HepG2 (cell line): ENCODE measurements around the gene ORC6. TPM values are rescaled to one million over a fixed set of nuclear protein-coding genes. Genes with fewer than 3 reads are reported as not detected.

Experiments
- ATAC-seq: fragments of 200-7000 bp; cut with Tn5 transposase; 3 replicates; pipeline ENCODE4 v1.9.1; 2020; ENCODE audit warnings: mild to moderate bottlenecking, moderate library complexity
- BruUV-seq: library from RNA; stranded (reverse); fragments of 400-500 nt; replicated peaks from 2 replicates; lab custom pipeline; 2021; lab: Mats Ljungman, UMichigan
- CTCF ChIA-PET: fragments of 300-600 bp; formaldehyde crosslinking; extraction: SDS; loops from one replicate; lab custom pipeline; 2021; ENCODE audit warnings: low total read pairs, inconsistent platforms, low intra/inter-chr PET ratio; lab: Yijun Ruan, JAX
- POLR2A ChIA-PET: fragments of 350-600 bp; sonication (Branson Sonifier 250); formaldehyde crosslinking; loops from one replicate; lab custom pipeline; 2020; ENCODE audit warnings: antibody characterized with exemption, inconsistent platforms; lab: Yijun Ruan, JAX
- DNase-seq: peaks from one replicate; pipeline ENCODE4 v3.0.0-alpha.2; 2015; ENCODE audit warnings: low spot score
- FAIRE-seq: peaks from 3 replicates; lab custom pipeline; 2011; peaks lifted over from hg19 to GRCh38; lab: Jason Lieb, UNC
- H2AFZ ChIP-seq: one replicate; pipeline ENCODE4 v1.6.1; 2011; ENCODE audit warnings: low read length, inconsistent platforms
- H3K27ac ChIP-seq: fragments of 300-600 bp; 3 replicates; pipeline ENCODE4 v1.8.0; 2011; ENCODE audit warnings: mixed run types, mild to moderate bottlenecking, mixed read lengths, low read length, inconsistent platforms; ENCODE audit not compliant: insufficient read depth; ENCODE audit errors: extremely low read length
- H3K27me3 ChIP-seq, 2 experiments: fragments of 200-600 bp in 1 of 2; 2 replicates in 1 of 2; 3 replicates in 1 of 2; pipeline versions ENCODE4 v1.6.0 to v1.8.0; 2011; ENCODE audit warnings: low read length in 2 of 2, mild to moderate bottlenecking in 2 of 2, moderate library complexity in 2 of 2, inconsistent platforms in 1 of 2; ENCODE audit not compliant: insufficient read depth in 2 of 2, control insufficient read depth in 1 of 2
- H3K36me3 ChIP-seq, 2 experiments: fragments of 200-600 bp in 1 of 2; replicated peaks in 1 of 2; 2 replicates in 1 of 2; 3 replicates in 1 of 2; pipeline versions ENCODE4 v1.5.1 to v1.8.0; 2011; ENCODE audit warnings: low read length in 2 of 2, inconsistent platforms in 1 of 2; ENCODE audit not compliant: insufficient read depth in 2 of 2, control insufficient read depth in 1 of 2
- H3K4me1 ChIP-seq: 2 replicates; pipeline ENCODE4 v1.5.1; 2012; ENCODE audit warnings: low read length, inconsistent platforms; ENCODE audit not compliant: insufficient read depth
- H3K4me2 ChIP-seq: 2 replicates; pipeline ENCODE4 v1.6.0; 2011; ENCODE audit warnings: low read depth, low read length, inconsistent platforms
- H3K4me3 ChIP-seq, 3 experiments: fragments of 200-600 bp in 1 of 3; sonication (generic), shearing (Covaris generic) in 1 of 3; replicated peaks in 1 of 3; 2 replicates each; pipeline ENCODE4 v1.5.1; 2011 to 2016; ENCODE audit warnings: low read length in 3 of 3, inconsistent platforms in 2 of 3, low read depth in 2 of 3, mild to moderate bottlenecking in 2 of 3, control low read depth in 1 of 3, mixed read lengths in 1 of 3; ENCODE audit not compliant: insufficient read depth in 1 of 3
- H3K79me2 ChIP-seq: one replicate; pipeline ENCODE4 v1.6.1; 2011; ENCODE audit warnings: low read length, inconsistent platforms; ENCODE audit not compliant: insufficient read depth
- H3K9ac ChIP-seq: 2 replicates; pipeline ENCODE4 v1.6.0; 2011; ENCODE audit warnings: mild to moderate bottlenecking, low read depth, low read length, inconsistent platforms; ENCODE audit not compliant: insufficient read depth
- H3K9me3 ChIP-seq: 2 replicates; pipeline ENCODE4 v1.5.1; 2012; ENCODE audit warnings: mild to moderate bottlenecking, low read length
- H4K20me1 ChIP-seq: 2 replicates; pipeline ENCODE4 v1.6.0; 2011; ENCODE audit warnings: inconsistent platforms, mild to moderate bottlenecking, low read length, moderate library complexity; ENCODE audit not compliant: insufficient read depth
- GZF1 ChIP-seq: sonication (generic); formaldehyde crosslinking; IDR thresholded peaks from 2 replicates; pipeline ENCODE4 v1.5.1; 2020; ENCODE audit warnings: mild to moderate bottlenecking, missing genetic modification reagents
- HNF4A ChIP-seq: sonication (generic); formaldehyde crosslinking; IDR thresholded peaks from 2 replicates; pipeline ENCODE4 v1.4.0; 2020; ENCODE audit warnings: missing genetic modification reagents
- HNRNPUL1 ChIP-seq: fragments of 200-400 bp; formaldehyde crosslinking; IDR thresholded peaks from 2 replicates; pipeline ENCODE4 v1.6.1; 2017; ENCODE audit warnings: low read depth, mild to moderate bottlenecking, low read length, moderate library complexity
- KAT2B ChIP-seq: fragments of 150-350 bp; IDR thresholded peaks from 2 replicates; pipeline ENCODE4 v1.6.1; 2014; ENCODE audit warnings: low read depth, low read length, borderline replicate concordance
- MXI1 ChIP-seq: IDR thresholded peaks from 3 replicates; pipeline ENCODE4 v1.6.1; 2012; ENCODE audit warnings: low read depth, low read length, inconsistent platforms, borderline replicate concordance
- REST ChIP-seq, 2 experiments: IDR thresholded peaks; 2 replicates each; pipeline ENCODE4 v1.6.1; 2011 to 2012; ENCODE audit warnings: low read length in 2 of 2, borderline replicate concordance in 1 of 2, low read depth in 1 of 2, mild to moderate bottlenecking in 1 of 2, moderate library complexity in 1 of 2
- RFXANK ChIP-seq: IDR thresholded peaks from 2 replicates; pipeline ENCODE4 v1.6.1; 2016
- WGBS: methylation state at CpG from one replicate; pipeline ENCODE4 v1.1.6; 2017; ENCODE audit warnings: low lambda C conversion rate; 5-methylcytosine and 5-hydroxymethylcytosine counted together
- in situ Hi-C: cut with HindIII; loops from 2 replicates; pipeline ENCODE4 v1.10.0; 2017; ENCODE audit warnings: low pct_unique_long_range_greater_than_20kb; ENCODE audit not compliant: extremely low pct_ligation_motif_present
- intact Hi-C: fragments of 100-400 bp; cut with micrococcal nuclease; formaldehyde crosslinking; loops from one replicate; pipeline ENCODE4 v1.10.0; 2022; ENCODE audit not compliant: unreplicated experiment
- polyA plus RNA-seq, 8 experiments: library from polyadenylated mRNA; depleted of rRNA in 3 of 8; stranded (reverse) in 7 of 8; unstranded in 1 of 8; fragments of >200 nt; fragmentation: Illumina TruSeq in 4 of 8; extraction: Trizol in 4 of 8; gene quantifications; 2 replicates each; pipeline versions ENCODE4 v1.2.1 to v1.2.3, GENCODE V29; 2011 to 2016; ENCODE audit warnings: low read depth in 4 of 8, missing spikeins in 1 of 8, mixed read lengths in 1 of 8; ENCODE audit not compliant: insufficient read depth in 1 of 8
- total RNA-seq, 5 experiments: library from RNA; depleted of rRNA; stranded (reverse); fragments of >200 nt; fragmentation: Illumina TruSeq; extraction: Trizol; gene quantifications; 2 replicates each; pipeline ENCODE4 v1.2.3, GENCODE V29; 2016; ENCODE audit warnings: low read depth in 1 of 5
- TF ChIP-seq, protein P1 (sequence below): sonication (generic); formaldehyde crosslinking; IDR thresholded peaks from 2 replicates; pipeline ENCODE4 v1.4.0; 2020; ENCODE audit warnings: mild to moderate bottlenecking, missing genetic modification reagents

ORC6 gene
- total and polyA plus RNA-seq, 2 of the 13 experiments (the other 11 are each of a cell fraction or from before 2014, with no cell fraction given), result 34.2 to 69.8 TPM

DNA sequence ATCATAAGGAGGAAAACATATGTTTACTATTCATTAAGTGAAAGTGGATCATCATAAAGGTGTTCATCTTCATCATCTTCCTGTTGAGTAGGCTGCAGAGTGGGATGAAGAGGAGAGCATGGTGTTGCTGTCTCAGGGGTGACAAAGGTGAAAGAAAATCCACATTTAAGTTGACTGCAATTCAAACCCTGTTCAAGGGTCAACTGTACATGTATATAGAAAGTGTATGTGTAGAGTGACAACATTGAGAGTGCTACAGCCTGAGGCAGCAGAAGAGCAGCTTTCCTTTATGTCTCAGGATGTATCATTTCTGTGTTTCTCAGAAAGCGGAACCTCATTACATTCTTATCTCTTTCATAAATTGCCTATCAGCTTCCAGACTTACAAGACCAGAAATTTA is 17.2 kb downstream of the ORC6 start:
- no peak overlapping the region for H3K4me3 ChIP-seq
- BruUV-seq, result no TSS peak
- in situ Hi-C loops, result no loop called here
- no peak overlapping the region for H3K4me2 ChIP-seq
- no peaks in the 10 kb centered on the region for H3K36me3 ChIP-seq
- intact Hi-C loops, result no loop called here
- ChIA-PET POLR2A (no interaction called here), CTCF (no interaction called here)
- H3K79me2 ChIP-seq, result no peaks in the 10 kb centered on the region
- FAIRE-seq (no peak), DNase-seq (no peak), ATAC-seq (peak; percentile 66)
- TF ChIP-seq KAT2B, result no peak
- TF ChIP-seq HNF4A (CRISPR knock-in tag), result 0 out of 2 replicates have a peak, but pooled peaks have one; percentile 19
- no peak overlapping the region for H3K9ac ChIP-seq
- H3K27me3 ChIP-seq, result no peaks in the 10 kb centered on the region
- no peaks in the 10 kb centered on the region for H4K20me1 ChIP-seq
- H2AFZ ChIP-seq, result no peak overlapping the region
- H3K4me1 ChIP-seq, result peaks cover 17% of the 10 kb centered on the region
- no peak overlapping the region for H3K27ac ChIP-seq
- H3K9me3 ChIP-seq, result no peaks in the 10 kb centered on the region
- WGBS, result 0% methylated on average over 1 of the region's 1 CpG

- Histone ChIP-seq H3K9me3 (no peaks in the 10 kb centered on the region), H3K9ac (no peak overlapping the region), H3K27me3 (peaks cover 0 to 4% of the 10 kb centered on the region in 2 experiments; a peak in 1 of 5 replicates), H3K36me3 (no peaks in the 10 kb centered on the region), H3K27ac (no peak overlapping the region), H2AFZ (no peak overlapping the region), H3K4me1 (peaks cover 18% of the 10 kb centered on the region), H3K79me2 (no peaks in the 10 kb centered on the region), H4K20me1 (no peaks in the 10 kb centered on the region), H3K4me2 (no peak overlapping the region), H3K4me3 (no peak overlapping the region)
- ATAC-seq, result no peak
- no peak for DNase-seq
- ChIA-PET CTCF (no interaction called here), POLR2A (no interaction called here)
- no peak for FAIRE-seq
- no TSS peak for BruUV-seq
- 14% methylated on average over 3 of the region's 3 CpGs for WGBS
- TF ChIP-seq GZF1 (CRISPR knock-in tag), result no peak
- no peak for TF ChIP-seq HNRNPUL1
- no peak for TF ChIP-seq RFXANK (CRISPR knock-in tag)
- no peak for TF ChIP-seq MXI1
- TF ChIP-seq, protein P1, sequence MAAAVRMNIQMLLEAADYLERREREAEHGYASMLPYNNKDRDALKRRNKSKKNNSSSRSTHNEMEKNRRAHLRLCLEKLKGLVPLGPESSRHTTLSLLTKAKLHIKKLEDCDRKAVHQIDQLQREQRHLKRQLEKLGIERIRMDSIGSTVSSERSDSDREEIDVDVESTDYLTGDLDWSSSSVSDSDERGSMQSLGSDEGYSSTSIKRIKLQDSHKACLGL (CRISPR knock-in tag), result no peak
- TF ChIP-seq REST (IDR thresholded peaks at IDR 0.05; ENCODE audit: borderline replicate concordance in 1 of 2, low read depth in 1 of 2, low read length in 2 of 2), result no peak
- intact Hi-C loops (no loop called here), in situ Hi-C loops (no loop called here)
These were observed 20.1 kb downstream of the ORC6 start for GRCh38 chr16:46709469-46710005.
